Thoracic aorta (tissue), 2 donors: ENCODE data around the gene PLCH1. TPM values are rescaled to one million over a fixed set of nuclear protein-coding genes. Genes with fewer than 3 reads are reported as not detected.

ENCODE experiments used
- ATAC-seq: fragments of 150-250 bp; one replicate; pipeline ENCODE4 v1.8.0; 2017; ENCODE audit warnings: low read depth; ENCODE audit not compliant: insufficient number of reproducible peaks, low FRiP score
- DNase-seq: peaks from one replicate; pipeline ENCODE4 v3.0.0-alpha.2; 2020; ENCODE audit warnings: low spot score
- H3K27ac ChIP-seq, 2 donors: fragments of 200-600 bp; sonication (generic); 1 replicate in 1 of 2; 2 replicates in 1 of 2; pipeline ENCODE4 v1.5.1; 2016; ENCODE audit warnings: mild to moderate bottlenecking in 2 of 2, moderate library complexity in 2 of 2
- H3K27me3 ChIP-seq: fragments of 200-600 bp; sonication (generic); replicated peaks from 2 replicates; pipeline ENCODE4 v1.6.0; 2016; ENCODE audit warnings: mild to moderate bottlenecking; ENCODE audit not compliant: insufficient read depth
- H3K36me3 ChIP-seq: fragments of 200-600 bp; sonication (generic); one replicate; pipeline ENCODE4 v1.5.1; 2016
- H3K4me1 ChIP-seq, 2 donors: fragments of 200-600 bp; sonication (generic); 1 replicate in 1 of 2; 2 replicates in 1 of 2; pipeline versions ENCODE4 v1.5.1 to v1.6.0; 2016; ENCODE audit warnings: low read depth in 2 of 2, mild to moderate bottlenecking in 1 of 2; ENCODE audit not compliant: control insufficient read depth in 1 of 2
- H3K4me3 ChIP-seq: fragments of 200-600 bp; sonication (generic); 2 replicates; pipeline ENCODE4 v1.5.1; 2016; ENCODE audit warnings: mild to moderate bottlenecking
- H3K9me3 ChIP-seq: fragments of 200-600 bp; sonication (generic); 2 replicates; pipeline ENCODE4 v1.5.1; 2016
- CTCF ChIP-seq: fragments of 200-600 bp; sonication (generic); IDR thresholded peaks from one replicate; pipeline ENCODE4 v1.5.1; 2019; ENCODE audit warnings: antibody characterized with exemption
- total RNA-seq, 2 donors: library from RNA; depleted of rRNA; stranded (reverse); fragments of >200 nt; gene quantifications; one replicate each; pipeline versions ENCODE4 v1.1.0 to v1.2.3, GENCODE V29; 2016

Gene PLCH1
- total RNA-seq, 2 donors from 2014 or later = 0.28 TPM; not detected in 1

DNA sequence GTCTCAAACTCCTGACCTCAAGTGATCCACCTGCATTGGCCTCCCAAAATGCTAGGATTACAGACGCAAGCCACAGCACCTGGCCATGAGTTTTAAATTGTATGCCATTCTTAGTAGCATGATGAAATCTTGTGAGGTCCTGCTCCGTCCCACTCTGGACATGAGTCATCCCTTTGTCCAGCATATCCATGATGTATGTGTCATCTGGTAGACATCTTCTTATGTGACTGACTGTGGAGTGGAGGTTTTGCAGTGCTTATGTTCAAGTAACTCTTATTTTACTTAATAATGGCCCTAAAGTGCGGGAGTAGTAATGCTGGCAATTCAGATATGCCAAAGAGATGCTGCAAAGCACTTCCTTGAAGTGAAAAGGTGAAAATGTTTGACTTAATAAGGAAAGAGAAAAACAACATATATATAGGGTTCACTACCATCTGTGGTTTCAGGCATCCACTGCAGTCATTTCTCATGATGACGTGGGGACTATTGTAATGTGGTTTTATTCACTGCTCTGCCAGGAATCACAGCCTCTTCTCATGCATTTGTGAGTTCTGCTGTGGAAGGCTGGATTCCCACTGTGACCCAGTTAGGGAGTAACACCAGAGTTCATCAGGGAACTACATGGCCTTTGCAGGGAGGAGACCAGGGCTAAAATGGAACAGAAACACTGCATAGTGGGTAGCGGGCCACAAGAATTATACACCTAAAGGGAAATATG, 246.8 kb downstream of the PLCH1 start:
- Histone ChIP-seq H3K27me3 (no peaks in the 10 kb centered on the region), H3K4me1 (no peaks in the 10 kb centered on the region), H3K4me3 (no peak overlapping the region), H3K9me3 (no peaks in the 10 kb centered on the region), H3K27ac (no peak overlapping the region), H3K36me3 (no peaks in the 10 kb centered on the region)
- DNase-seq = no peak
- no peak for TF ChIP-seq CTCF
- no peak for ATAC-seq

DNA sequence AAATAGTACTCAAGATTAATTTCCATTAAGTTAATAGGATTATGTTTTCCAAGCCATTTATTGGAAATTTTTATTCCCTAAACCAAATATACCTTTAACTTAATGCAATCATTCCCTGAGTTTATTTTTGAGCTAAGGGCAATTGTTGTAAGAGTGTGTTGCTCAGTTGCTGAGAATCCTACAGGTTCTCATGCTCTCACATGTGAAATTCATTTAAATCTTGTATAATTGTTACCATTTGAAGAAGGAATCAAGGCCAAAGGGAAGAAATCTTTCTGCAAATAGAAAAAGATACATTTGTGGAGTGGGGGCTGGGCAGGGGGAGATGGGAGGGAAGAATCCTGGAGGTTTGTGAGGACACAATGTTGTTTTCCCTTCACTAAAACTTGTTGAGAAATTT, 248.7 kb downstream of the PLCH1 start:
- Histone ChIP-seq H3K27me3 (no peaks in the 10 kb centered on the region), H3K4me3 (no peak overlapping the region), H3K4me1 (no peaks in the 10 kb centered on the region), H3K36me3 (no peaks in the 10 kb centered on the region), H3K27ac (no peak overlapping the region), H3K9me3 (no peaks in the 10 kb centered on the region)
- TF ChIP-seq CTCF = no peak
- ATAC-seq (no peak), DNase-seq (no peak)

DNA sequence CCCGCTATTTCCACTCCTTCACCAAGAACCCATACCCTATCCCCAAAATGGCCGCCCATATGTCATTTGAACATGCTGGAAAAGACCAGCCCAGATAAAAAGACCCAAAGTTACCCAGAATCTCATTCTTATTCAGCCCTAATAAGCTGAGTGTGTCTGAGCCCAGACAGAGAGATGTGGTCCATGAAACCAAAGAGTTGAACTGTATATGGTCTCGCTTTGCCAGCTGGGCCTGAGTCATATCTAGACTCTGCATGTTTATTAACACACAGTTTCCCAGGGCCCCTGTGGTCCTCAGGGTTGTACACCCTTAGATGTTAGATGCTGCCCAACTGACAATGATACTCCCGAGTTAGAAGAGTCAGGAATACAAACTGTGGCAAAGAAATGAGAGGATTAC, 249.5 kb downstream of the PLCH1 start:
- Histone ChIP-seq H3K27me3 (no peaks in the 10 kb centered on the region), H3K4me3 (no peak overlapping the region), H3K9me3 (no peaks in the 10 kb centered on the region), H3K4me1 (no peaks in the 10 kb centered on the region), H3K27ac (no peak overlapping the region), H3K36me3 (no peaks in the 10 kb centered on the region)
- DNase-seq (no peak), ATAC-seq (no peak)
- TF ChIP-seq CTCF = no peak

DNA sequence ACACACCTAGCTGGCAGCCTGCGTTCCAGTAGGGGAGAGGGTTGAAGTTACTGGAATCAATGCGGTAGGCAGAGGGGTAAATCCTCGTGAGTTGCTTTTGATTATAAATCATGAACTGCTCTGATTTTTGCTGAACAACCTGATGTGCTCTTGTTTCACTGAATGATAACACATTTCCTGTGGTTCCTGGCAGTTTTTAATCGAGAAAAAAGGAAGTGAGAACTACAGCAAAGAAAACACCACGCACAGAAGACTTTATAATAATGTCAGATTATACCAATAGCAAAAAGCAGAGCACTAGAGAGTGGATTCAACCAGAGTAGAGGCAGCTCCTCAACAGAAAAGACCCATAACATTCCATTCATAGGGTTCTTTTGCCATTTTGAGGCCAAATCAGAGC, 250.5 kb downstream of the PLCH1 start:
- no peak overlapping the region for H3K27ac ChIP-seq
- no peaks in the 10 kb centered on the region for H3K27me3 ChIP-seq
- no peak for TF ChIP-seq CTCF
- no peaks in the 10 kb centered on the region for H3K36me3 ChIP-seq
- no peaks in the 10 kb centered on the region for H3K9me3 ChIP-seq
- ATAC-seq = no peak
- H3K4me3 ChIP-seq = no peak overlapping the region
- DNase-seq = no peak
- H3K4me1 ChIP-seq = no peaks in the 10 kb centered on the region

- ATAC-seq = no peak
- no peaks in the 10 kb centered on the region for H3K36me3 ChIP-seq
- H3K4me1 ChIP-seq = no peaks in the 10 kb centered on the region
- H3K27ac ChIP-seq = no peak overlapping the region
- no peak overlapping the region for H3K4me3 ChIP-seq
- no peak for DNase-seq
- TF ChIP-seq CTCF = no peak
- no peaks in the 10 kb centered on the region for H3K9me3 ChIP-seq
- H3K27me3 ChIP-seq = no peaks in the 10 kb centered on the region
Measured at GRCh38 chr3:155492841-155493240, 252.0 kb downstream of the PLCH1 start.
